Body of pancreas (tissue), 4 donors: ENCODE results near the gene ARV1.

Experiments used
- POLR2A ChIP-seq, 3 donors: fragments of 450-650 bp; IDR thresholded peaks; one replicate each; pipeline ENCODE4 v1.6.1; 2016; ENCODE audit warnings: antibody characterized with exemption in 3 of 3, mild to moderate bottlenecking in 2 of 3
- TF ChIP-seq, protein P1 (sequence below), 7 experiments: fragments of 450-650 bp in 4 of 7; fragments of 200-600 bp in 3 of 7; sonication (generic) in 3 of 7; IDR thresholded peaks; one replicate each; pipeline ENCODE4 v1.5.1; 2016 to 2019; ENCODE audit warnings: antibody characterized with exemption in 7 of 7

DNA sequence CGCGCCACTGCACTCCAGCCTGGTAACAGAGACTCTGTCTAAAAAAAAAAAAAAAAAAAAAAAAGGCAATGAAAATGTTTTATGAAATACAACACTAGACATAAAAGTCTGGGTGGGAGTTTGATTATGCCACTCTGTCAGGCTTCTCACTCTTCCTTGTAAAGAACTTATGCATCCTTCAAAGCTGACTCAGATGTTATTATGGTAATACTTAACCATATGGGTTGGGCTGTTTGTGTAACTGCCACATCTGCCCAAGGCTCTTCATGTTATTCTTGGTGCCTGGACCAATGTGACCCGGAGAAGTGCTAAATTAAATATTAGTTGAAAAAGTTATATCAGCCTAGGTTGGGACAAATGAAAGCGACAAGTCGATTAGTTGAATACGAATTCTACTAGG is 37.3 kb downstream of the ARV1 start:
- TF ChIP-seq, protein P1, sequence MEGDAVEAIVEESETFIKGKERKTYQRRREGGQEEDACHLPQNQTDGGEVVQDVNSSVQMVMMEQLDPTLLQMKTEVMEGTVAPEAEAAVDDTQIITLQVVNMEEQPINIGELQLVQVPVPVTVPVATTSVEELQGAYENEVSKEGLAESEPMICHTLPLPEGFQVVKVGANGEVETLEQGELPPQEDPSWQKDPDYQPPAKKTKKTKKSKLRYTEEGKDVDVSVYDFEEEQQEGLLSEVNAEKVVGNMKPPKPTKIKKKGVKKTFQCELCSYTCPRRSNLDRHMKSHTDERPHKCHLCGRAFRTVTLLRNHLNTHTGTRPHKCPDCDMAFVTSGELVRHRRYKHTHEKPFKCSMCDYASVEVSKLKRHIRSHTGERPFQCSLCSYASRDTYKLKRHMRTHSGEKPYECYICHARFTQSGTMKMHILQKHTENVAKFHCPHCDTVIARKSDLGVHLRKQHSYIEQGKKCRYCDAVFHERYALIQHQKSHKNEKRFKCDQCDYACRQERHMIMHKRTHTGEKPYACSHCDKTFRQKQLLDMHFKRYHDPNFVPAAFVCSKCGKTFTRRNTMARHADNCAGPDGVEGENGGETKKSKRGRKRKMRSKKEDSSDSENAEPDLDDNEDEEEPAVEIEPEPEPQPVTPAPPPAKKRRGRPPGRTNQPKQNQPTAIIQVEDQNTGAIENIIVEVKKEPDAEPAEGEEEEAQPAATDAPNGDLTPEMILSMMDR (IDR thresholded peaks at IDR 0.05): no peak
- TF ChIP-seq POLR2A (IDR thresholded peaks at IDR 0.05): no peak
